Adipocyte (in vitro differentiated cells): ENCODE results near the gene ADCY5.

ENCODE experiments used
- DNase-seq: peaks from one replicate; pipeline ENCODE4 v3.0.0-alpha.2; 2015; ENCODE audit warnings: low read depth
- H3K27me3 ChIP-seq: replicated peaks from 2 replicates; pipeline ENCODE4 v1.7.0; 2013; ENCODE audit warnings: mild to moderate bottlenecking, low read length, moderate library complexity; ENCODE audit not compliant: control insufficient read depth, insufficient read depth
- H3K36me3 ChIP-seq: 2 replicates; pipeline ENCODE4 v1.7.0; 2013; ENCODE audit warnings: low read length, mild to moderate bottlenecking, moderate library complexity; ENCODE audit not compliant: control insufficient read depth, insufficient read depth, severe bottlenecking
- H3K4me1 ChIP-seq: 2 replicates; pipeline ENCODE4 v1.7.0; 2013; ENCODE audit warnings: mild to moderate bottlenecking, low read length, moderate library complexity; ENCODE audit not compliant: control insufficient read depth, insufficient read depth
- H3K4me3 ChIP-seq: 2 replicates; pipeline ENCODE4 v1.7.0; 2013; ENCODE audit warnings: mild to moderate bottlenecking, low read length, moderate library complexity
- H3K9ac ChIP-seq: 2 replicates; pipeline ENCODE4 v1.7.0; 2013; ENCODE audit warnings: mild to moderate bottlenecking, low read length, moderate library complexity
- H3K9me3 ChIP-seq: 2 replicates; pipeline ENCODE4 v1.7.0; 2013; ENCODE audit warnings: mild to moderate bottlenecking, low read length, moderate library complexity; ENCODE audit not compliant: control insufficient read depth

Gene ADCY5

DNA sequence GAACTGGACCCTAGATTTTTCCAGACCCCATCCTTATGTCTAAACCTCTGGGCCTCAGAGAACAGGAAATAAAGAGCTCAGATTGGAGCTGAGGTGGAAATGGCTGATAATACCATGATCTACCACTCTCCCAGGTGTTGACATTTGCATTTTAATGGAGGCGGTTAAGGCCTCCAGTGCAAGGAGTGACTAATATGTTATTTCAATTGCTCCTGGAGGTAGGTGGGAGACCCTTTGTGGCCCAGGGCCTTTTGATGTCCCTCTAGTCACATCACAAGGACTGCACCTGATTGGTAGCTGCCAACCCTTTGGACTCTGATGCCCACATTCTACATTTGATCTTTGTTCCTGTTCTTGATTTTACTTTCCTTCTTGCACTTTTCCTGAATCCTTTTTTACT, 9.0 kb upstream of the ADCY5 start:
- H3K4me1 ChIP-seq: peaks cover 4% of the 10 kb centered on the region
- H3K9me3 ChIP-seq: no peaks in the 10 kb centered on the region
- H3K4me3 ChIP-seq: no peak overlapping the region
- no peak overlapping the region for H3K9ac ChIP-seq
- no peak for DNase-seq
- peaks cover 67% of the 10 kb centered on the region for H3K27me3 ChIP-seq
- H3K36me3 ChIP-seq: no peaks in the 10 kb centered on the region

DNA sequence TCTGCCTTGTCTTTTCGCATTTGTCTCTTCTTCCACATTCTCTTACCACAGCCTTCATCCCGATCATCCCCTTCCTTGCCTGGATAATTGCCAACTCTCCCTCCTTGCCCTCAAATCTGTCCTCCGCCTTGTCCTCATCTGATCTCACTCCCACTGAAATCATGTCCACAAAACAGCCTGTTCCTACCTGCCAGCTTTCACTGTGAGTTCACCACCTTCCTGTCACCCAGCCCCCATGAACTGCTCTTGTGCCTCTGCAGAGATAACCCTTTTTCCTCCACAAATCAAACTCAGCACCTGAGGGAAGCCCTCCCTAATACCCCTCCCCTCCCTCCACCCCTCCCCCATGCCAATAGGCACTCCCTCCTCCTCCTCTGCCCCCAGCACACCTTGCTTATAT, 4.8 kb upstream of the ADCY5 start:
- H3K4me3 ChIP-seq: no peak overlapping the region
- H3K9ac ChIP-seq: no peak overlapping the region
- H3K9me3 ChIP-seq: no peaks in the 10 kb centered on the region
- H3K4me1 ChIP-seq: no peaks in the 10 kb centered on the region
- no peak for DNase-seq
- H3K27me3 ChIP-seq: peaks cover 48% of the 10 kb centered on the region
- H3K36me3 ChIP-seq: no peaks in the 10 kb centered on the region

DNA sequence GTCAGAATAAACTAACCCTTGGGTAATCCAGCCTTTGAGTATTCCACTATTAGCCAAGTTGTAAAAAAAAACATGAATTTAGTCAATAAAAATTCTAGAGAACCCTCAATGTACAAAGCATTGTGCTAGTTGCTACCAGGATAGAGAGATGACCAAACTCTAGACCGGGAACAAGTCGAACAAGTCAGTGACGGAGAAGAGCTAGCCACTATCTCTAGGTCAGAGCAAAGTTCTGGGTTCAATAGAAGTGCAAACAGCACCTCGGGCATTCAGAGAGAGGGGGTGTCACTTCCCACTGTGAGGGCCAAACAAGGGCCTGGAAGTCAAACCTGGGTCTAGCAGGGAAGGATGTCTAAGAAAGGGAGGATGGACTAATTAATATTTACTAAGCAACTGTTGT, 2.3 kb upstream of the ADCY5 start:
- Histone ChIP-seq H3K27me3 (peaks cover 54% of the 10 kb centered on the region), H3K9me3 (no peaks in the 10 kb centered on the region), H3K36me3 (no peaks in the 10 kb centered on the region), H3K4me1 (no peaks in the 10 kb centered on the region), H3K9ac (no peak overlapping the region), H3K4me3 (no peak overlapping the region)
- DNase-seq: no peak

DNA sequence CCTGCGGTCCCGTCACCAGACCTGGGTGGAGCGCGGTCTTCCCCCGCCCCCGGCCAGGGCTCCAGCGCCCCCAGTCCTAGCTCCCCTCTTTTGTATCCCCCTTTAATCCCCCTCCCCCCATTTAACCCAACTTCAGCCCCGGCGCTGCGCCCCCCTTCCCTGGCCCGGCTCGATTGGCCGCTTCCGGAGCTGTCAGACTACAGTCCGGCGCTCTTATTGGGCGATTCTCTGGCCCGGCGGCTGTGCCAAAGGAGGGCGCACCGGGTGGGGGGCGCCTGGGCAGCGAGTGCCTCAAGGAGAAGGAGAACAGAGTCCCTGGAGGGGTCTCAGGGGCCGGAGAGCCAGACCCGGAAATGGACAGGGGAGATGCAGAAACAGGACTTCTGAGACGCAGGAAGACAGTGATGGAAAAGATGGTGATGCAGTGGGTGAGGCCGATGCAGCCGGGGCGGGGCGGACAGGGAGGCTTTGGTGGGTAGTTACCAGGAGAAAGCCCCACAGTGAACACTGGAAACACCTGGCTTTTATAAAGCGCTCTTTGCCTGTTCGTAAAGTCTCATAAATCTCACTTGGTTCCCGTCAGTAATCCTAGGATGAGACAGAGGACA, 1.2 kb upstream of the ADCY5 start:
- Histone ChIP-seq H3K27me3 (peaks cover 54% of the 10 kb centered on the region), H3K36me3 (no peaks in the 10 kb centered on the region), H3K4me1 (no peaks in the 10 kb centered on the region), H3K9ac (no peak overlapping the region), H3K4me3 (peak overlapping the region; percentile 50), H3K9me3 (no peaks in the 10 kb centered on the region)
- DNase-seq: peak; percentile 70

DNA sequence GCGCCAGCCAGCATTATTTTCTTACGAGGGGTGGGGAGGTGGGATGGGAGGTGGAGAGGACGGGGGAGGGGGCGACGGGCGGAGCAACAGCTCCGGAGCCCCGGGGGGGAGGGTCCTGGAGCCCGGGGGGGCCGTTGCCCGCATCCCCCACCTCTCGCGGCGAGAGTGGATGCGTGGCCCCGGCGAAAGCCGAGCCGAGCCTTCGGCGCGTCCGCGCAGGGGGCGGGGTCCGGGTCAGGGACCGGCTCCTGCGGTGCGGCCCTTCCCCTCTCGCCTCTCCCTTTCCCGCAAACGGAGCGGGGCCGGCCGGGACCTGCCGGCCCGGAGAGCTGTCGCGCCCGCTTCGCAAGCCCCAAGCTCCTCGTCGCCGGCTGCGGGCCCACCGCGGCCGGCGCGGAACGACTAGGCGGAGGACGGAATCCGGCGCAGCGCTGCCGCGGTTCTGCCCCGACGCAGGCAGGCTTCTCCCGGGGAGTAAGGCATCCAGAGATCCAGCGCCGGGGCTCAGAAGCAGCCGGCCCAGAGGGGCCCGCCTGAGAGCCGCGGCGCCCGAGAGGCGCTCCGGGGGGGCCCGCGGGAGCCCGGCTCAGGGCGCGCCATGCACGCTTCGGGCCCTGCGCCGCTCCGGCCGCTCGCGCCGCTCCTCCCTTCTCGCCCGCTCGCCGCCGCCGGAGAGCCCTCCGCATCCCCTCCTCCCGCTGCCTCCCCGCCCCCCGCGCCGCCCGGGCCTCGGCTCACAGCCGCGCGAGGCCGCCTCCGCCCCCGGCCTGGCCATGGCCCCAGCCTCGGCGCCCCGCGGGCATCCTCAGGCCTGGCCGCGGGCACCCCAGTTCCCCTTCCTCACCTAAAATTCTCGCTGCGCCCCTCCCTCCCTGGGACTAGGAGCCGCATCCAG, 459 bp upstream of the ADCY5 start:
- Histone ChIP-seq H3K4me1 (no peaks in the 10 kb centered on the region), H3K4me3 (peak overlapping the region; percentile 76), H3K9ac (no peak overlapping the region), H3K27me3 (peaks cover 51% of the 10 kb centered on the region), H3K9me3 (no peaks in the 10 kb centered on the region), H3K36me3 (no peaks in the 10 kb centered on the region)
- peak; percentile 77 for DNase-seq

DNA sequence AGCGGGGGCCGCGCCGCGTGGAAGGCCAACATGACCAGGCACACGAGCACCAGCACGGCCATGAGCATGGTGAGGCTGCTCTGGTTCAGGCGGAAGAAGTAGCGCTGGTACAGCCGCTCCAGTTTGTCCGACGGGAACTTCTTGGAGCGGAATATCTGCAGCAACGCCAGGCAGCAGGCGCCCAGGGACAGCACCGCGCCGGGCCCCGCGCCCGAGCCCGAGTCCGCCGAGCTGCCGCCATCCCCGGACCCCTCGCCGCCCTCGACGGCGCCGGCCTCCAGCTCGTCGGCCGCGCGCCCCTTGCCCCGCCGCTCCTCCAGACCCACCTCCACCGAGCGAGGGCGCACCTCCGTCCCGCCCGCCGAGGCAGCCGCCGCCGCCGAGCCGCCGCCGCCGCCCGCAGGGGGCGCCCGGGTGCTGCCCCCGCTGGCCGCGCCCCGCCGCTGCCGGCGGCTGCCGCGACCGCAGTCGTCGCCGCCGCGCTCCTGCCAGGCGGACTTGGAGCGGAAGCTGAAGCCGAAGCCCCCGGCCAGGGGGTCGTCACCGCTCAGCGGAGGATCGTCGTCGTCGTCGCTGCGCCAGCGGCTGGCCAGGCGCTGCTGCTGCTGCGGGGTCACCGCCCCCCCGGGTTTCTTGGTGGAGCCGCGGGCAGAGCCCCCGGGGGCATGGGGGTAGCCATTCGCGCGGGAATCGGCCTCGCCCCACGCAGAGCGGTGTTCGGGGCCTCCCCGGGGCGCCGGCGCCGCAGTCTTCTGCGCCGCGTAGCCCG, 957 bp downstream of the ADCY5 start:
- H3K4me3 ChIP-seq: no peak overlapping the region
- no peaks in the 10 kb centered on the region for H3K4me1 ChIP-seq
- H3K27me3 ChIP-seq: peaks cover 52% of the 10 kb centered on the region
- no peak for DNase-seq
- H3K9ac ChIP-seq: no peak overlapping the region
- H3K36me3 ChIP-seq: no peaks in the 10 kb centered on the region
- no peaks in the 10 kb centered on the region for H3K9me3 ChIP-seq

DNA sequence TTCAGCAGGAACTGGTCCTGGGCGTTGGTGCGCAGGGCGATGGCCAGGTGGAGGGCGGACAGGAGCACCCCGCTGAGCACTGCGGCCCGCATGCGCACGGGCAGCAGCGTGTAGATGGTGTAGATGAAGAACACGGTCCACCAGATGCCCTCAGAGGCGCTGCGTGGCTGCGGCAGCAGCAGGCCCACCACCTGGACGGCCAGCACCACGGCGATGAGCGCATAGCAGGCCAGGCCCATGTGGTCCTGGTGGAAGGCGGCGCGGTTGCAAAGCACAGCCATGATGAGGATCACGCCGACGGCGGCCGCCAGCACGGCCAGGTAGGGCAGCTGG, 1.5 kb downstream of the ADCY5 start:
- peaks cover 57% of the 10 kb centered on the region for H3K27me3 ChIP-seq
- H3K4me3 ChIP-seq: no peak overlapping the region
- H3K4me1 ChIP-seq: no peaks in the 10 kb centered on the region
- no peak for DNase-seq
- no peaks in the 10 kb centered on the region for H3K36me3 ChIP-seq
- no peak overlapping the region for H3K9ac ChIP-seq
- H3K9me3 ChIP-seq: no peaks in the 10 kb centered on the region

DNA sequence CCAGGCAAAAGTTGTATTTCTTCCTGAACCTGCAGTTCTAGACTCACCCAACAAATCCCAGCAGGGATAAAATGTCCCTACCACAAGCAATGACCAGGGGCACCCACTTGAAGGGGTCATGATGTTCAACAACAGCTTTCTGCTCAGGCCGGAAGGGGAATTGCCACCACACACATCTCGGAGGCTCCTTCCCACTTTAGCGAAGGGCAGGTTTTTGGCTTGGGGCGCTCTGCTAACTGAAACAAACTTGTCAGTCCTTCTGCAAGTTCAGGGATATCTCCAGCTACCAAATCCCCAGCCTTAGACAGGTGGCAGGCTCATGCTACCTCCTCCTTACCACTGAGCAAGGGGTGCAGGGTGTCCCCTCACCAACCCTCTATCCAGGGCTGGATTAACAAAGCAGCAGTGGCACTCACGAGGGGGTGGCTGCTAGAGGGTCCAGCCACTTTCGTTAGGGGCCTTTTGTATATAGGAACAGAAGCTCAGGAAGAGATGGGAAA, 2.2 kb downstream of the ADCY5 start:
- no peak overlapping the region for H3K9ac ChIP-seq
- H3K36me3 ChIP-seq: no peaks in the 10 kb centered on the region
- peaks cover 57% of the 10 kb centered on the region for H3K27me3 ChIP-seq
- no peak for DNase-seq
- no peaks in the 10 kb centered on the region for H3K4me1 ChIP-seq
- no peaks in the 10 kb centered on the region for H3K9me3 ChIP-seq
- H3K4me3 ChIP-seq: no peak overlapping the region

DNA sequence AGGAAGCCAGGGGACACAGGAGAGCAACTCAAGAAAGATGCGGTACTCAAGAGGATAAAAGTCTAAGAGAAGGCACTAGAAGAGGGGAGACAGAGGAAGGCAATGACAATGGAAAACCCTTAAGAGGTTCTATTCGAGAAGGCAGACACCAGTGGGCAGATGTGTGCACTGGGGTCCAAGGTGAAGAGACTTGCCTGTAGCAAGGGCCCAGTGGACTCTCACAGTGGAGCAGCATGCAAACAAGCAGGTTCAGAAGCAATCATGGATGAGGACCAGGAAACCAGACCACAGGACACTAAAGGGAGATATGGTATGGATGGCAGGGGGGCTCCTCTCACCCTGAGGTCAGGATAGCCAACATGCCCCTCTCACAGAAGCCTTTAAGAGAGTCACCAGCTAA, 2.7 kb downstream of the ADCY5 start:
- Histone ChIP-seq H3K36me3 (no peaks in the 10 kb centered on the region), H3K27me3 (peaks cover 56% of the 10 kb centered on the region)

DNA sequence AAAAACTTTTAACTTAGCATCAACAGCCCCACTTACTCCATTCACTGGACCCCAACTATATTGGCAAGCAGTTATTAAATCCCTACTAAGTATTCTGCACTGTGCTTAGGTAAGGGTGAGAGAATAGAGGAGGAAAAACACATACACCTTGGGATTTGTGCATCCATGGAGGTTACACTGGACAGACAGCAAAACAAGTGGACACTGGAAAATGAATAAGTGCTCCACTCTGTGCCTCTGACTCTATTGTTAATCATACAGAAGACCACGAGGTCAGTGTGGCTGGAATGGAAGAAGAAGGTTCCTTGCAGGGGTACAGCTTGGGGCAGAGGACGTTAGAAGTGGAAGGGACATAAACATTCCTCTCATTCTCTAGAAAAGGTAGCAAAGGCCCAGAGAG, 3.2 kb downstream of the ADCY5 start:
- no peaks in the 10 kb centered on the region for H3K4me1 ChIP-seq
- peaks cover 56% of the 10 kb centered on the region for H3K27me3 ChIP-seq
- no peak for DNase-seq
- no peak overlapping the region for H3K4me3 ChIP-seq
- H3K9ac ChIP-seq: no peak overlapping the region
- no peaks in the 10 kb centered on the region for H3K36me3 ChIP-seq
- H3K9me3 ChIP-seq: no peaks in the 10 kb centered on the region

More for the DNA sequence above, 2.7 kb downstream of the ADCY5 start:
- Histone ChIP-seq H3K9me3 (no peaks in the 10 kb centered on the region), H3K9ac (no peak overlapping the region), H3K4me3 (no peak overlapping the region), H3K4me1 (no peaks in the 10 kb centered on the region)
- DNase-seq: no peak

DNA sequence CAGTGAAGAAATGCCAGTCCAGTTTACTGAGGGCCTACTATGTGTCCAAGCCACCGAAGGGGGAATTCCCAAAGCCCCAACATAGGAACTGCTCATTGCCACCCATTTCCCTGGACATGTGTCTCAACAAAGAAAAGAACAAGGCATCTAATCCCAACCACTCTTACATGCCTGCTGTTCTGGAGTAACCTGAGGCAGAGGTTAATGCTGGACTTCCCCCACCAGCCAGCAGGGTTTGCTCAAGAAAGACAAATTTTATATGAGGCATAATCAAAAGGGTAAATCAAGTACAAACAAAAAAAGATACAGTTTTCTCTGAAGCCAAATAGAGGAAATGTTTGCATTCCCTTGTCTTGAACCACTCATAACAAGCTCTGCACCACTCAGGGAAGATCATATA, 4.1 kb downstream of the ADCY5 start:
- no peak for DNase-seq
- no peaks in the 10 kb centered on the region for H3K9me3 ChIP-seq
- peaks cover 62% of the 10 kb centered on the region for H3K27me3 ChIP-seq
- H3K4me3 ChIP-seq: no peak overlapping the region
- H3K36me3 ChIP-seq: no peaks in the 10 kb centered on the region
- H3K4me1 ChIP-seq: no peaks in the 10 kb centered on the region
- no peak overlapping the region for H3K9ac ChIP-seq
